Neural crest cell (in vitro differentiated cells): ENCODE measurements around the gene CDCA7L. TPM values are rescaled to one million over a fixed set of nuclear protein-coding genes. Genes with fewer than 3 reads are reported as not detected.
"Not testable (repeated sequence)": the region's sequence is repeated elsewhere in the genome, so short reads cannot be mapped to it uniquely, and the experiment has no call there.

ENCODE experiments used
- DNase-seq: peaks from one replicate; pipeline ENCODE4 v3.0.0; 2021; ENCODE audit warnings: low read depth, mixed read lengths, low spot score
- H3K27ac Mint-ChIP-seq: one replicate; pipeline ENCODE4 v1.8.0; 2021; ENCODE audit warnings: mild to moderate bottlenecking, mixed read lengths; ENCODE audit not compliant: unreplicated experiment
- H3K27me3 Mint-ChIP-seq: 2 replicates; pipeline ENCODE4 v1.8.0; 2021; ENCODE audit warnings: low read depth, mild to moderate bottlenecking, mixed read lengths
- H3K36me3 Mint-ChIP-seq: 2 replicates; pipeline ENCODE4 v1.8.0; 2021; ENCODE audit warnings: low read depth, mild to moderate bottlenecking, mixed read lengths
- H3K4me1 Mint-ChIP-seq: 2 replicates; pipeline ENCODE4 v1.8.0; 2021; ENCODE audit warnings: mixed read lengths
- H3K4me3 Mint-ChIP-seq: one replicate; pipeline ENCODE4 v1.8.0; 2021; ENCODE audit warnings: mild to moderate bottlenecking, mixed read lengths
- H3K9me3 Mint-ChIP-seq: 2 replicates; pipeline ENCODE4 v1.8.0; 2021; ENCODE audit warnings: mixed read lengths
- CTCF ChIP-seq: fragments of 200-600 bp; sonication (generic); conservative IDR thresholded peaks from 2 replicates; pipeline ENCODE4 v1.5.0; 2021; ENCODE audit warnings: antibody characterized with exemption, mild to moderate bottlenecking
- total RNA-seq: library from RNA; stranded (reverse); gene quantifications from 2 replicates; pipeline ENCODE4 v1.2.1, GENCODE V29; 2021

The CDCA7L gene
- total RNA-seq, 1 donor from 2014 or later = 84.7 TPM

DNA sequence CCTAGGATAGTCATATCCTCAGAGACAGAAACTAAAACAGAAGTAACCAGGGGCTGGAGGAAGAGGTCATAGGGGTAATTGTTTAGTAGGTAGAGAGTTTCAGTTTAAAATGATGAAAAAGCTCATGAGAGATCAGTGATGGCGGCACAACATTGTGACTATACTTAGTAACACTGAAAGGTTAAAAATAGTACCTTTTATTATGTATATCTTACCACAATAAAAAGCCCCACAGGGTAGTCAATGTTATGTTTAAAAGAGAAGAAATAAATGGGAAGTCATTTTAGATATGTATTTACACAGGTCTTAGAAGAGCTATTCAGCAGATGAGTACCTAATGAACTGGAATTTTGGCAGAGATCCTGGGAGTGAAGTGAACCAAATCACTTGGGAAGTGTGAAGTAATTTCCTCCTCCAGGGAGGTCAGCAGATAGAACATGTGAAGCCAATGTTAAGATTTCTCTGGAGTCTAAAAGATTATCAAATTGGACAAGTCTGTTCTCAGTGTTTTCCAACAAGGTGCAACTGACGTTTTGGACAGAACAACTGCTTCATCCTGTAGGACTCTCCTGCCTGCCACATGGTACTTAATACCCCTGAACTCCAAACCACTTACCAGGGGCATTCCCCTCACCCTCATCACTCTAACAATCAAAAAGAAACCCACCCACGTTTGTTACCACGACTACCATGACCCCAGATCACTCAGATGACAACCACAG is 6.4 kb downstream of the CDCA7L start:
- Mint-ChIP-seq H3K9me3 (peaks cover 17% of the 10 kb centered on the region), H3K27ac (no peak overlapping the region), H3K4me3 (peak overlapping the region; percentile 11), H3K27me3 (no peaks in the 10 kb centered on the region), H3K4me1 (peaks cover 41% of the 10 kb centered on the region), H3K36me3 (peaks cover 39% of the 10 kb centered on the region)
- DNase-seq = no peak
- no peak for TF ChIP-seq CTCF

DNA sequence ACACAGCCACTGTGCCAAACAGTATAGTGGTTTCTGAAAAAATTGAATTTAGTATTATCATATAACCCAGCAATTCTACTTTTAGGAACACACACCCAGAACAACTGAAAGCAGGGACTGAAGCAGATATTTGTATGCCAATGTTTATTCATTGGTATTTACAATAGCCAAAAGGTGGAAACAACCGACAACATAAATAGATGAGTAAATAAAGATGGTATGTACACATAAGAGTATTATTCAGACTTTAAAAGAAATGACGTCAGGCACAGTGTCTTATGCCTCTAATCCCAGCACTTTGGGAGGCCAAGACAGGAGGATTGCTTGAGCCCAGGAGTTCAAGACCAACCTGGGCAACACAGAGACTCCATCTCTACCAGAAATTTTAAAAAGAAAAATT is 7.2 kb downstream of the CDCA7L start:
- Mint-ChIP-seq H3K27me3 (no peaks in the 10 kb centered on the region), H3K4me3 (no peak overlapping the region), H3K4me1 (peaks cover 35% of the 10 kb centered on the region), H3K27ac (no peak overlapping the region), H3K9me3 (peaks cover 17% of the 10 kb centered on the region), H3K36me3 (peaks cover 42% of the 10 kb centered on the region)
- no peak for DNase-seq
- no peak for TF ChIP-seq CTCF

DNA sequence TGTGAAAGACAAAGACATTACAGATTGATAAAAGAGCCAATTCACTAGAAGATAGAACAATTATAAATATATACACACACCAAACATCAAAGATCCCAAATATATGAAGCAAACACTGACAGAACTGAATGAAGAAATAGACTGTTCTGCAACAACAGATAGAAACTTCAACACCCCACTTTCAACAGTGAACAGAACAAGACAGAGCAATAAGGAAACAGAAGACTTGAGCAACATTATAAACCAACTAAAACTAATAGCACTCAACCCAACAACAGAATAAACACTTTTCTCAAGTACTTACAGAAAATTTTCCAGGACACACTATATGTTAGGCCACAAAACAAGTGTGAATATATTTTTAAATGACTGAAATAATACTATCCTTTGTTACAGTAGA is 10.9 kb downstream of the CDCA7L start:
- DNase-seq = no peak
- H3K9me3 Mint-ChIP-seq = peaks cover 20% of the 10 kb centered on the region
- H3K27ac Mint-ChIP-seq = no peak overlapping the region
- H3K4me1 Mint-ChIP-seq = peaks cover 9% of the 10 kb centered on the region
- H3K36me3 Mint-ChIP-seq = peaks cover 68% of the 10 kb centered on the region
- H3K27me3 Mint-ChIP-seq = no peaks in the 10 kb centered on the region
- no peak overlapping the region for H3K4me3 Mint-ChIP-seq
- no peak for TF ChIP-seq CTCF

DNA sequence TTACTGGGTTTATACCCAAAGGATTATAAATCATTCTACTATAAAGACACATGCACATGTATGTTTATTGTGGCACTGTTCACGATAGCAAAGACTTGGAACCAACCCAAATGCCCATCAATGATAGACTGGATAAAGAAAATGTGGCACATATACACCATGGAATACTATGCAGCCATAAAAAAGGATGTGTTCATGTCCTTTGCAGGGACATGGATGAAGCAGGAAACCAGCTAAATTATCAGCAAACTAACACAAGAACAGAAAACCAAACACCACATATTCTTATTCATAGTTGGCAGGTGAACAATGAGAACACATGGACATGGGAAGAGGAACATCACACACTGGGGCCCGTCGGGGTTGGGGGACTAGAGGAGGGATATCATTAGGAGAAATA is 12.4 kb downstream of the CDCA7L start:
- DNase-seq, H3K4me3 Mint-ChIP-seq, H3K27me3 Mint-ChIP-seq, H3K27ac Mint-ChIP-seq, H3K4me1 Mint-ChIP-seq: not testable (repeated sequence)
- H3K9me3 Mint-ChIP-seq = peaks cover 30% of the 10 kb centered on the region
- peaks cover 71% of the 10 kb centered on the region for H3K36me3 Mint-ChIP-seq

DNA sequence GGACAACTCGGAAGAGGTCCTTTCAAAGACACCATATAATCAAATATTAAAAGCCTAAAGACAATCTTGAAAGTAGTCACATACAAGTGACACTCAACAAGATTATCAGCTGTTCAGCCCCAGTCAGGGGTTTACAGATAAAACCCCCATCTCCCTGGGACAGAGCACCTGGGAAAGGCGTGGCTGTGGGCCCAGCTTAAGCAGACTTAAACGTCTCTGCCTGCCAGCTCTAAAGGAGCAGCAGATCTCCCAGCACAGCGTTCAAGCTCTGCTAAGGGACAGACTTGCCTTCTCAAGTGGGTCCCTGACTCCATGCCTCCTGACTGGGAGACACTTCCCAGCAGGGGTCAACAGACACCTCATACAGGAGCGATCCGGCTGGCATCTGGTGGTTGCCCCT is 18.0 kb downstream of the CDCA7L start:
- Mint-ChIP-seq H3K36me3 (peaks cover 45% of the 10 kb centered on the region), H3K9me3 (peaks cover 14% of the 10 kb centered on the region), H3K4me1 (peaks cover 33% of the 10 kb centered on the region), H3K27me3 (no peaks in the 10 kb centered on the region), H3K27ac (no peak overlapping the region), H3K4me3 (no peak overlapping the region)
- no peak for DNase-seq
- TF ChIP-seq CTCF = no peak

DNA sequence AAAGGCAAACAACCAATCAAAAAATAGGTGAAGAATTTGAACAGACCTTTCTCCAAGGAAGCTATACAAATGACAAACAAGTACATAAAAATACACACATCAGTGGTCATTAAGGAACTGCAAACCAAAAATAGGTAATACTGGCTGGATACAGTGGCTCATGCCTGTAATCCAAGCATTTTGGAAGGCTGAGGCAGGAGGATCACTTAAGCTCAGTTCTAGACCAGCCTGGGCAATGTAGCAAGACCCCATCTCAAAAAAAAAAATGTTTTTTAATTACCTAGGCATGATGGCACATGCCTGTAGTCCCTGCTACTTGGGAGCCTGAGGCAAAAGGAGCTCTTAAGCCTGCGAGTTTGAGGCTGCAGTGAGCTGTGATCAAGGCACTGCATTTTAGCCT is 19.3 kb downstream of the CDCA7L start:
- Mint-ChIP-seq H3K4me3 (no peak overlapping the region), H3K36me3 (peaks cover 37% of the 10 kb centered on the region), H3K27ac (no peak overlapping the region), H3K9me3 (peaks cover 14% of the 10 kb centered on the region), H3K27me3 (no peaks in the 10 kb centered on the region), H3K4me1 (peaks cover 39% of the 10 kb centered on the region)
- no peak for TF ChIP-seq CTCF
- no peak for DNase-seq
